Measurements from ENCODE around the gene NCS1.

DNA sequence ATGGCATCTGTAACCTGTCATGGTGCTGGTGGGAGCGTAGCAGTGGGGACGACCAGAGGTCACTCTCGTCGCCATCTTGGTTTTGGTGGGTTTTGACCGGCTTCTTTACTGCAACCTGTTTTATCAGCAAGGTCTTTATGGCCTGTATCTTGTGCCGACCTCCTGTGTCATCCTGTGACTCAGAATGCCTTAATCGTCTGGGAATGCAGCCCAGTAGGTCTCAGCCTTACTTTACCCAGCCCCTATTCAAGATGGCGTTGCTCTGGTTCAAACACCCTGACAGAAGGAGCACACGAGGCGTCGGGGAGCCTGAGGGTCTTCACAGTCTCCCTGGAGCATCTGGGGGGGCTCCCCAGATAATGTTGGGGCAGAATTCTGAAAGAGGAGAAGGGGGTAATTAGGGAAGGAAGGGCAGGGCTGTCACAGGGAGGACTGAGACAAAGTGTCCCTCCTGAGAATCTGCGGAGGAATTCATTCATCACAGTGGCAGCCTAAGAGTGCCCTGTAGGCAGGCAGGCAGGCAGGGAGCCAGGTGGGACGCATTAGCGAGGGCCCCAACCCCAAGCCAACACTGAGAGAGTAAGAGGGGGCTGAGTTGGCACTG, 21.3 kb upstream of the NCS1 start:
- no peak for TF ChIP-seq GATA2 (IDR thresholded peaks at IDR 0.05; ENCODE audit: low read depth, low read length)
- TF ChIP-seq GATA3 (IDR thresholded peaks at IDR 0.05; ENCODE audit: low read depth, low read length): no peak

All from SH-SY5Y (cell line).